Stimulated activated CD8-positive, alpha-beta memory T cell treated with anti-CD3 and anti-CD28 coated beads, Interleukin-4, amount 100 ng/mL, for 48 hours (primary cell): ENCODE measurements around the gene BICD1.
A peak's percentile ranks its signal among the peaks of the same experiment; 100 is the strongest.
"Not testable (repeated sequence)": the region's sequence is repeated elsewhere in the genome, so short reads cannot be mapped to it uniquely, and the experiment has no call there.

Experiments
- DNase-seq: peaks from one replicate; pipeline ENCODE4 v3.0.0-alpha.2; 2020

Gene BICD1

GRCh38 chr12:32106517-32107358, at the start of gene BICD1:
BICD1 (plus strand) TSS chr12:32106847; CDS start chr12:32107332, 485 bp downstream.
- DNase-seq = peak; percentile 82

GRCh38 chr12:32061033-32061432, 45.6 kb upstream of the BICD1 start:
- no peak for DNase-seq

- no peak for DNase-seq
Observed at GRCh38 chr12:32062881-32063280, 43.8 kb upstream of the BICD1 start.

GRCh38 chr12:32063796-32064195, 42.9 kb upstream of the BICD1 start:
- DNase-seq = no peak

GRCh38 chr12:32066206-32066605, 40.4 kb upstream of the BICD1 start:
- no peak for DNase-seq

GRCh38 chr12:32069071-32069470, 37.6 kb upstream of the BICD1 start:
- no peak for DNase-seq

GRCh38 chr12:32069731-32070130, 36.9 kb upstream of the BICD1 start:
- DNase-seq = no peak

GRCh38 chr12:32070370-32070769, 36.3 kb upstream of the BICD1 start:
- no peak for DNase-seq

- no peak for DNase-seq
Observed at GRCh38 chr12:32072102-32072501, 34.5 kb upstream of the BICD1 start.

- DNase-seq = no peak
Observed at GRCh38 chr12:32074432-32074831, 32.2 kb upstream of the BICD1 start.

- DNase-seq = no peak
Observed at GRCh38 chr12:32076941-32077340, 29.7 kb upstream of the BICD1 start.

- DNase-seq = no peak
Observed at GRCh38 chr12:32080435-32080834, 26.2 kb upstream of the BICD1 start.

- DNase-seq = no peak
Observed at GRCh38 chr12:32083489-32083888, 23.2 kb upstream of the BICD1 start.

- no peak for DNase-seq
Observed at GRCh38 chr12:32084017-32084688, 22.5 kb upstream of the BICD1 start.

- no peak for DNase-seq
Observed at GRCh38 chr12:32084753-32085152, 21.9 kb upstream of the BICD1 start.

- no peak for DNase-seq
Observed at GRCh38 chr12:32087306-32087705, 19.3 kb upstream of the BICD1 start.

- no peak for DNase-seq
Observed at GRCh38 chr12:32089156-32089555, 17.5 kb upstream of the BICD1 start.

GRCh38 chr12:32089586-32089985, 17.1 kb upstream of the BICD1 start:
- DNase-seq = no peak

GRCh38 chr12:32091696-32092095, 15.0 kb upstream of the BICD1 start:
- DNase-seq = no peak

GRCh38 chr12:32098112-32098511, 8.5 kb upstream of the BICD1 start:
- DNase-seq = no peak

GRCh38 chr12:32099275-32099674, 7.4 kb upstream of the BICD1 start:
- DNase-seq = not testable (repeated sequence)

GRCh38 chr12:32100361-32100760, 6.3 kb upstream of the BICD1 start:
- DNase-seq = no peak

GRCh38 chr12:32100888-32101287, 5.8 kb upstream of the BICD1 start:
- no peak for DNase-seq

GRCh38 chr12:32102234-32102633, 4.4 kb upstream of the BICD1 start:
- no peak for DNase-seq
